HEK293T (cell line): Measurements from ENCODE around the gene STAT5B.

ENCODE experiments used
- ARNT ChIP-seq: fragments of 450-650 bp; IDR thresholded peaks from 2 replicates; pipeline ENCODE4 v1.6.1; 2017; ENCODE audit warnings: mild to moderate bottlenecking
- BHLHE40 ChIP-seq: fragments of 450-650 bp; IDR thresholded peaks from 2 replicates; pipeline ENCODE4 v1.6.1; 2016; ENCODE audit warnings: mild to moderate bottlenecking, moderate library complexity, borderline replicate concordance
- FOXK2 ChIP-seq: fragments of 450-650 bp; IDR thresholded peaks from 2 replicates; pipeline ENCODE4 v1.6.1; 2016; ENCODE audit warnings: mild to moderate bottlenecking
- HDGF ChIP-seq: fragments of 450-650 bp; IDR thresholded peaks from 2 replicates; pipeline ENCODE4 v1.6.1; 2017; ENCODE audit warnings: antibody characterized with exemption, borderline replicate concordance
- SUZ12 ChIP-seq: fragments of 450-650 bp; IDR thresholded peaks from 2 replicates; pipeline ENCODE4 v1.6.1; 2016; ENCODE audit warnings: mild to moderate bottlenecking
- TF ChIP-seq, protein P1 (sequence below): fragments of 450-650 bp; IDR thresholded peaks from 2 replicates; pipeline ENCODE4 v1.6.1; 2016

DNA sequence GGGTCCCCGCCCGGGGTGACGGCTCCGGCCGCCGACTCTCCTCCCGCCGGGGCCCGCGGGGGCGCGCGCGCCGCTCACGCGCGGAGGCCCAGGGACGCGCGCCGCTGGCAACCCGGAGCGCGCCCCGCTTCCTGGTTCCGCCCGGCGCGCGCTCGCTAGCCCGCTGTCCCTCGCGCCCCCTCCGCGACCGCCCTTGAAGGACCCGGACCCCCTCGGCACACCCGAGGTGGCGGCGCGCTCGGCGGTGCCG, at the start of gene STAT5B:
- no peak for TF ChIP-seq ARNT
- TF ChIP-seq SUZ12, result no peak
- TF ChIP-seq, protein P1, sequence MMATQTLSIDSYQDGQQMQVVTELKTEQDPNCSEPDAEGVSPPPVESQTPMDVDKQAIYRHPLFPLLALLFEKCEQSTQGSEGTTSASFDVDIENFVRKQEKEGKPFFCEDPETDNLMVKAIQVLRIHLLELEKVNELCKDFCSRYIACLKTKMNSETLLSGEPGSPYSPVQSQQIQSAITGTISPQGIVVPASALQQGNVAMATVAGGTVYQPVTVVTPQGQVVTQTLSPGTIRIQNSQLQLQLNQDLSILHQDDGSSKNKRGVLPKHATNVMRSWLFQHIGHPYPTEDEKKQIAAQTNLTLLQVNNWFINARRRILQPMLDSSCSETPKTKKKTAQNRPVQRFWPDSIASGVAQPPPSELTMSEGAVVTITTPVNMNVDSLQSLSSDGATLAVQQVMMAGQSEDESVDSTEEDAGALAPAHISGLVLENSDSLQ, result no peak
- no peak for TF ChIP-seq HDGF
- no peak for TF ChIP-seq BHLHE40
- no peak for TF ChIP-seq FOXK2
